Measurements from ENCODE around the gene ELF1.
"Not testable (repeated sequence)": the region's sequence is repeated elsewhere in the genome, so short reads cannot be mapped to it uniquely, and the experiment has no call there.

DNA sequence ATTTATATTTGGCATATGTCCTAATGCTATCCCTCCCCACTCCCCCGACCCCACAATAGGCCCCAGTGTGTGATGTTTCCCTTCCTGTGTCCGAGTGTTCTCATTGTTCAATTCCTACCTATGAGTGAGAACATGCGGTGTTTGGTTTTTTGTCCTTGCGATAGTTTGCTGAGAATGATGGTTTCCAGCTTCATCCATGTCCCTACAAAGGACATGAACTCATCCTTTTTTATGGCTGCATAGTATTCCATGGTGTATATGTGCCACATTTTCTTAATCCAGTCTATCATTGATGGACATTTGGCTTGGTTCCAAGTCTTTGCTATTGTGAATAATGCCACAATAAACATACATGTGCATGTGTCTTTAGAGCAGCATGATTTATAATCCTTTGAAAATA, 23.3 kb upstream of the ELF1 start:
- TF ChIP-seq, protein P1, sequence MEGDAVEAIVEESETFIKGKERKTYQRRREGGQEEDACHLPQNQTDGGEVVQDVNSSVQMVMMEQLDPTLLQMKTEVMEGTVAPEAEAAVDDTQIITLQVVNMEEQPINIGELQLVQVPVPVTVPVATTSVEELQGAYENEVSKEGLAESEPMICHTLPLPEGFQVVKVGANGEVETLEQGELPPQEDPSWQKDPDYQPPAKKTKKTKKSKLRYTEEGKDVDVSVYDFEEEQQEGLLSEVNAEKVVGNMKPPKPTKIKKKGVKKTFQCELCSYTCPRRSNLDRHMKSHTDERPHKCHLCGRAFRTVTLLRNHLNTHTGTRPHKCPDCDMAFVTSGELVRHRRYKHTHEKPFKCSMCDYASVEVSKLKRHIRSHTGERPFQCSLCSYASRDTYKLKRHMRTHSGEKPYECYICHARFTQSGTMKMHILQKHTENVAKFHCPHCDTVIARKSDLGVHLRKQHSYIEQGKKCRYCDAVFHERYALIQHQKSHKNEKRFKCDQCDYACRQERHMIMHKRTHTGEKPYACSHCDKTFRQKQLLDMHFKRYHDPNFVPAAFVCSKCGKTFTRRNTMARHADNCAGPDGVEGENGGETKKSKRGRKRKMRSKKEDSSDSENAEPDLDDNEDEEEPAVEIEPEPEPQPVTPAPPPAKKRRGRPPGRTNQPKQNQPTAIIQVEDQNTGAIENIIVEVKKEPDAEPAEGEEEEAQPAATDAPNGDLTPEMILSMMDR (IDR thresholded peaks at IDR 0.05): not testable (repeated sequence)
- TF ChIP-seq POLR2A, POLR2AphosphoS5 (IDR thresholded peaks at IDR 0.05): not testable (repeated sequence)
